Left cardiac atrium (tissue), 4 donors: Measurements from ENCODE around the gene DAPP1. TPM values are rescaled to one million over a fixed set of nuclear protein-coding genes. Genes with fewer than 3 reads are reported as not detected.

ENCODE experiments used
- ATAC-seq, 2 donors: fragments of 200-7000 bp; cut with Tn5 transposase; one replicate each; pipeline ENCODE4 v1.9.1; 2020; ENCODE audit warnings: mild to moderate bottlenecking in 2 of 2, moderate library complexity in 2 of 2
- DNase-seq: peaks from one replicate; pipeline ENCODE4 v3.0.0-alpha.2; 2020
- intact Hi-C, 2 donors: fragments of 100-400 bp; cut with DNase I; formaldehyde crosslinking; loops; one replicate each; pipeline versions ENCODE4 v1.14.1 to v1.15.1; 2022 to 2023
- total RNA-seq, 2 donors: library from RNA; stranded (reverse); fragmentation: NEBNext Ultra II Directional; extraction: Animal tissue kit (Norgen Biotek cat#: 25700); gene quantifications; one replicate each; pipeline ENCODE4 v1.2.1, GENCODE V29; 2021
- donor health status: DM: no; HTN: yes; CAD: no.
- donor health status: DM: no; HTN: yes; CAD: no; lungs with severe emphysema.
- donor health status: DM: yes; HTN: yes; CAD: no.
- donor health status: Dilated cardiomyopathy.

DAPP1 gene
- total RNA-seq, 2 donors from 2014 or later = 0.89 to 1.5 TPM

GRCh38 chr4:99845708-99846469, 29.3 kb downstream of the DAPP1 start:
- no peak for ATAC-seq
- no peak for DNase-seq
- intact Hi-C loops = no loop called here

- intact Hi-C loops = no loop called here
- DNase-seq (no peak), ATAC-seq (no peak)
Measured at GRCh38 chr4:99846891-99847290, 30.3 kb downstream of the DAPP1 start.

- intact Hi-C loops = no loop called here
- DNase-seq (no peak), ATAC-seq (no peak)
Measured at GRCh38 chr4:99847362-99847976, 30.8 kb downstream of the DAPP1 start.

GRCh38 chr4:99848591-99849001, 32.0 kb downstream of the DAPP1 start:
- ATAC-seq = no peak
- intact Hi-C loops = no loop called here
- DNase-seq = no peak

GRCh38 chr4:99852199-99852749, 35.6 kb downstream of the DAPP1 start:
- intact Hi-C loops = no loop called here
- no peak for DNase-seq
- no peak for ATAC-seq

- intact Hi-C loops = no loop called here
- no peak for DNase-seq
- ATAC-seq = no peak
Measured at GRCh38 chr4:99853190-99853589, 36.6 kb downstream of the DAPP1 start.

GRCh38 chr4:99853999-99854398, 37.4 kb downstream of the DAPP1 start:
- intact Hi-C loops = no loop called here
- DNase-seq (no peak), ATAC-seq (no peak)

GRCh38 chr4:99855678-99856077, 39.1 kb downstream of the DAPP1 start:
- DNase-seq (no peak), ATAC-seq (peak in 1 of 2 donors; percentile 68)
- intact Hi-C loops = no loop called here

- DNase-seq (no peak), ATAC-seq (peak in 1 of 2 donors; percentile 84)
- intact Hi-C loops = no loop called here
Measured at GRCh38 chr4:99856166-99856565, 39.5 kb downstream of the DAPP1 start.

- peak in 1 of 2 donors; percentile 18 for ATAC-seq
Measured at GRCh38 chr4:99857307-99857706, 40.7 kb downstream of the DAPP1 start.

GRCh38 chr4:99859618-99860017, 43.0 kb downstream of the DAPP1 start:
- DNase-seq = no peak
- ATAC-seq = no peak
- intact Hi-C loops = no loop called here

More at GRCh38 chr4:99857307-99857706, 40.7 kb downstream of the DAPP1 start:
- DNase-seq = no peak
- intact Hi-C loops = no loop called here

- ATAC-seq = no peak
- no peak for DNase-seq
- intact Hi-C loops = no loop called here
Measured at GRCh38 chr4:99860521-99860920, 43.9 kb downstream of the DAPP1 start.

GRCh38 chr4:99861120-99861905, 44.7 kb downstream of the DAPP1 start:
- intact Hi-C loops = no loop called here
- DNase-seq = no peak
- no peak for ATAC-seq

GRCh38 chr4:99863804-99864203, 47.2 kb downstream of the DAPP1 start:
- intact Hi-C loops = no loop called here
- DNase-seq (no peak), ATAC-seq (no peak)

- ATAC-seq (peak; percentile 21 to 30), DNase-seq (no peak)
- intact Hi-C loops = no loop called here
Measured at GRCh38 chr4:99868126-99868596, 51.5 kb downstream of the DAPP1 start.

GRCh38 chr4:99872570-99872969, 55.9 kb downstream of the DAPP1 start:
- intact Hi-C loops = no loop called here
- no peak for ATAC-seq
- no peak for DNase-seq

- no peak for ATAC-seq
- no peak for DNase-seq
- intact Hi-C loops = no loop called here
Measured at GRCh38 chr4:99875071-99875470, 58.4 kb downstream of the DAPP1 start.

- no peak for DNase-seq
- no peak for ATAC-seq
- intact Hi-C loops = no loop called here
Measured at GRCh38 chr4:99876946-99877345, 60.3 kb downstream of the DAPP1 start.

- DNase-seq (no peak), ATAC-seq (no peak)
- intact Hi-C loops = no loop called here
Measured at GRCh38 chr4:99878604-99879003, 62.0 kb downstream of the DAPP1 start.

- ATAC-seq (no peak), DNase-seq (no peak)
- intact Hi-C loops = no loop called here
Measured at GRCh38 chr4:99879458-99879857, 62.8 kb downstream of the DAPP1 start.
